Fibroblast of pulmonary artery (primary cell): ENCODE results near the gene ZNF629.

Experiments used
- DNase-seq: peaks from one replicate; pipeline ENCODE4 v3.0.0-alpha.2; 2010; ENCODE audit warnings: low read depth
- H3K4me3 ChIP-seq: replicated peaks from 2 replicates; pipeline ENCODE4 v1.5.1; 2011; ENCODE audit warnings: low read depth, mild to moderate bottlenecking, control low read depth, low read length, moderate library complexity
- CTCF ChIP-seq: IDR thresholded peaks from 2 replicates; pipeline ENCODE4 v1.5.1; 2011; ENCODE audit warnings: mild to moderate bottlenecking, control low read depth, low read length, inconsistent platforms; ENCODE audit errors: missing control alignments

The ZNF629 gene

DNA sequence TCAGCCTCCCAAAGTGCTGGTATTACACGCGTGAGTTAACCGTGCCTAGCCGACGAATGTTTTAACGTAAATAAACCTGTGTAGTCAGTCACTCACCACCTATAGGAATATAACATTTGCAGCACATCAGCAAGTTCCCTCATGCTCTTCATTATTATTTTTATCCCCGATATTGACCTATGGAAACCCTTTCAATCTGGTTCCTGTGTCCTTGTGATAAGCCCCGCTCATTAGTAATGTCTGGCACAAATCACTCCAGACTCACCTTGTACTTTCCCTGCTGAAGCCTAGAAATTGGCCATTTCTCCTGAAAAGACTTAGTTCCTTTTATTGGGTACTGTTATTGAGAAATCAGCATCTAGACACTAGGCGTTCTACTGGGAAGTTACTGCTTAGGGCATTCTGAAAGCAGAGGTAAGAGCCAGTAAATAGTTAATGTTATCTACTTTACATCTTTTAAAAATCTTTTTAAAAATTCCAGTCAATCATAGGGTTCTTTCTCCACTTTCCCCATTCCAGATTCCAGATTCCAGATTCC, 40.3 kb downstream of the ZNF629 start:
- TF ChIP-seq CTCF, result no peak
- no peak overlapping the region for H3K4me3 ChIP-seq
- DNase-seq, result no peak

DNA sequence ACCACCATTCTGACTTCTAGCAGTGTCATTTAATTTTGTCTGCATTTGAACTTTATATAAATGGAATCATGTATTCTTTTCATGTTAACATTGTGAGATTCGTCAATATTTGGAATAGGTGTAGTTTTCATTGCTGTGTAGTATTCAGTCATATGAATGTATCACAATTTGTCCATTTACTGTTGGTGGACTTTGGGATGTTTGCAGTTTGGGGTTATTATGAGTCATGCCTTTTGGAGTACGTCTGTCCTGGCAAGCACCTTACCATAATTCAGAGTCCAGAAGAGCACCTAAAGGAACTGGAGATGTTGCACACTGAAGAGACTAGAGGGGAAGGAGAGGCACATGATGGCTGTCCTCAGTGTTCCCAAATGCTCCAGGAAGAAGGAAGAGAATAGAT, 41.9 kb downstream of the ZNF629 start:
- no peak for TF ChIP-seq CTCF
- no peak for DNase-seq
- H3K4me3 ChIP-seq, result no peak overlapping the region

DNA sequence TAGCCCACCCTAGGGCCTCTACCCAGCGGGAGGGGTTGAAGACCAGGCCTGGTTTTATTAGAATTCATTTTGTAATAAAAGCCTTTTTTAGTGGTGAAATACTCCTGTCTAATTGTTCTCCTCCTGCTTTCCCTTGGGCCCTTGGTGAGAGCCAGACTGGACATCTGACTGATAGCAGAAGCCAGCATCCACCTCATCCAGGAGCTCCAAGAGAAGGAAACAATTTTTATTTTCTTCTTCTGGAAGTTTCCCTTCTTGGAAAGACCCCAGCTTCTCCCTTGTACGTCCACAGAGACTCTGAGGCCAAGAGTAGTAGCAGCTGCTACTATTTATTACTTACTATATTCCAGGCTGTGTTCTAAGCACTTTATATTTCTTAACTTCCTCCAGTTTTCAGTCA, 42.8 kb downstream of the ZNF629 start:
- H3K4me3 ChIP-seq, result no peak overlapping the region
- TF ChIP-seq CTCF, result no peak
- no peak for DNase-seq

- DNase-seq, result no peak
- no peak overlapping the region for H3K4me3 ChIP-seq
- no peak for TF ChIP-seq CTCF
These were observed 43.3 kb downstream of the ZNF629 start for GRCh38 chr16:30743716-30744115.

DNA sequence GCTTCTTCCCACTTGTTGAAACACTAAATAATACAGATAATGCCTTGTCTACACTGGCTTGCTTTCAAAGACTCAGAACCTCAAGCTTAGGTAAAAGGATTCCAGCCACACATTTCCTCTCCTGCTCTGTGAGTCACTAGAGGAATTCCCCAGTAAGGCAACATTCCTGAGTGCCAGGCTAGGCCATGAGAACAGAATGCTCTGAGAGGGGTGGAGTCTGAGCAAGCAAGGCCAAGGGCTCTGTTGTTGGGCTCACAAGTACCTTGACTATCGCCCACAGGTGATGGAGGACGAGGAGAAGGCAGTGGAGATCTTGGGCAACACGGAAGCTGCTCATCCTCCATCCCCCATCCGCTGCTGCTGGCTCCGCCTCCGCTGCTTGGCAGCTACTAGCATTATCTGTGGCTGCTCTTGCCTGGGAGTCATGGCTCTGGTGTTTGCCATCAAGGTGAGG, 45.5 kb downstream of the ZNF629 start:
- peak; percentile 88 for DNase-seq
- no peak for TF ChIP-seq CTCF
- no peak overlapping the region for H3K4me3 ChIP-seq

- no peak for TF ChIP-seq CTCF
- peak; percentile 76 for DNase-seq
- H3K4me3 ChIP-seq, result no peak overlapping the region
These were observed 46.4 kb downstream of the ZNF629 start for GRCh38 chr16:30740364-30741251.
